Activated CD4-positive, alpha-beta T cell treated with anti-CD3 and anti-CD28 coated beads, Interleukin-2, Interleukin-6, amounts not matched to agents 100 ng/mL and 50 ng/mL, durations not matched to agents 16 hours and 8 hours (primary cell): ENCODE data around the gene STAM2.
"Not testable (repeated sequence)": the region's sequence is repeated elsewhere in the genome, so short reads cannot be mapped to it uniquely, and the experiment has no call there.

Experiments
- DNase-seq: peaks from one replicate; pipeline ENCODE4 v3.0.0-alpha.2; 2020

STAM2 gene

DNA sequence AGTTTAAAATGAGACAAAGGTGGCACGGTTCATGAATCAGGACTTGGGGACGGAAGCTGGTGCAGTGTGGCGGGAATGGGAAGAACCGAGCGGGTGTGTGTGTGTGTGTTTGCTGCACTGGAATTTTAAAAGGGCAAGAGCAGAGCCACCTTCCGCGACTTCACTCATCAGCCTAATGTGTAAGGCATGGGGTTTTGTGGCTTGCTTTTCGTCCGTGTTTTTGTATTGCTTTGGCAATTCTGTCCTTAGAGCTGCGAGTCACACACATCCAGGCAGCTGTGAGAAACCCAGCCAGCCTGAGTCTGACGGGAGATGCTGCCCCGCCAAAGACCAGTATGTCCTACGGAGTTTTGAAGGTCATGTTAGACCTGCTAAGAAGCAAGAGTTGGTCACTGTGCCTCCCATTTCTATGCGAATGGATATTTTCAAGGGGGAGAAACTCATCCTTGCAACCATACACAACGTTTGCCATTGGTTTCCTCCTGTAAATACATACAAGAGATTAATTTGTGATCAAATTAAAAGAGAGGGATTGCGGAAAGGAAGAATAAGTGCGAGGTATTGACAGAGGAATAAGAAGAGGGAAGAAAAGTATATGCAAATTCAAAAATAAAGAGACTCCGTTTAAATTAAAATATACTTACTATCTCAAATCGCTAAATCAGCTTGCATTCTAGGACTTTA, 76.1 kb downstream of the STAM2 start:
- DNase-seq, result no peak

DNA sequence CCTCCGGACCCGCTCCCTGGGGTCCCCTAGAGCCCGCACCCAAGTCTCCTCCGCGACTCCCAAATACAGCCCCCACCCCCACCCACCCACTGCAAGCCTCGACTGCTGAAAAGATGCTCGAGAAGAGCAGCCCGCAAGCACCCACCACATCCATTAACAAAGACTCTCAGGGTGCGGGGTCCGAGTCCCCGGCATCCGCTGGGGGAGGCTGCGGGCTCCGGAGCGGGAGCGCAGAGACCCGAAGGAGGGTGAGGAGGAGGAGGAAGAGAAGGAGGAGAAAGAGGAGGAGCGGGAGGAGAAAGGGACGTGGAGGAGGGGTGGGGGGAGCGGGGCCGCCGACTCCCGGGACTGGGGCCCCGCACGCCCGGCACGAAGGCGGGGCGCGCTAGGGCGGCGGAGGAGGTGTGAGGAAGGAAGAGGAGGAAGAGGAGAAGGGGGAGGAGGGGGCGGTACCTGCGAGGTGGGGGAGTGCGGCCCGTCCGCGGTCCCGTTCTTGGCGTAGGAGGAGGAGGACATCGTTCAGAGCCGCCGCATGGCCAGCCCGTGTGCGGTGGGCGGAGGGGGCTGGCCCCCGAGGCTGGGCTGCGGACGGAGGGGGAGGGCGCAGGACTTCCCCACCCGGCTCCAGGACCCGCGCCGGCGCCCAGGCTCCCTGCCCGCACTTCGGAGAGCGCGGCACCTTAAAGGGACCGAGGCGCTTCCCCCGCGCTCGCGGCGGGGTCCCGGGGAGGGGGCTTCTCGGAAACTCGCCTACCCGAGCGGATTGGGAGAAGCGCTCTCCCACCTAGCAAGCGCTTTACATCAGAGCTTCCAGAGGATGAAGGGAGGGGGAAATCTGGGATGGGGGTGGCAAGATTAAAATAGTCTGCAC, 76.8 kb downstream of the STAM2 start, which contains the start of gene CACNB4:
Gene CACNB4 (minus strand): TSS at position 549 of the 871 bp plus-strand sequence.
- no peak for DNase-seq

DNA sequence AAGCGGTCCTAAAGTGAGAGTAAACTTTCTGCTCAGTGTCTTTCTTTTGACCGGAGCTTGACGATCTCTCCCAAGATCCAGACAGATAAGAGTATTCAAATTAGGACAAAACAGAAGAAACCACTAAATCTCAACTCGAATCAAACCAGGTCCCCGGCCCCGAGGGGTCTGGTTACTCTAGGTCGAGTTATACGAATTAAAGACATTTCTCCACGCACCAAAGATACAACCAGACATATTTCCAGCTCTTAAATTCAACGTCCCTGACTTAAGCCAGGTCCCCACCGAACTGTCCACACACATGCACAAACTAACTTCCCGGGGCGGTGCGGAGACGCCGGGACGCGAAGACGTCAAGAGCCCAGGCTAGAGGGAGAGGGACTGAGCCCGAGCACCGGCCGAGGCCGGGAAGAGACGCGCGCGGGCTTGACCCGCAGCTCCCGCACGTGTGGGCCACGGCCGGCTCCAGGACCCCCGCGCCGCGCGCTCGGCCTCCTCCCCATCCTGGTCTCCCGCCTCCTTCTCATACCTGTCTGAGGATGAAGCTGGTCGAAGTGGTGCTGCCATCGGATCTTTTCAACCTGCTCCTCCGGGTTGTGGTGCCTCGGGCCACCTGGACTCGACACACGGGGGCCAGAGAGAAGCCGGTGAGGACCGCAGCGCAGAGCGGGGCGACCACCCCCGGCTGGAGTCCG, 77.6 kb downstream of the STAM2 start:
- no peak for DNase-seq

DNA sequence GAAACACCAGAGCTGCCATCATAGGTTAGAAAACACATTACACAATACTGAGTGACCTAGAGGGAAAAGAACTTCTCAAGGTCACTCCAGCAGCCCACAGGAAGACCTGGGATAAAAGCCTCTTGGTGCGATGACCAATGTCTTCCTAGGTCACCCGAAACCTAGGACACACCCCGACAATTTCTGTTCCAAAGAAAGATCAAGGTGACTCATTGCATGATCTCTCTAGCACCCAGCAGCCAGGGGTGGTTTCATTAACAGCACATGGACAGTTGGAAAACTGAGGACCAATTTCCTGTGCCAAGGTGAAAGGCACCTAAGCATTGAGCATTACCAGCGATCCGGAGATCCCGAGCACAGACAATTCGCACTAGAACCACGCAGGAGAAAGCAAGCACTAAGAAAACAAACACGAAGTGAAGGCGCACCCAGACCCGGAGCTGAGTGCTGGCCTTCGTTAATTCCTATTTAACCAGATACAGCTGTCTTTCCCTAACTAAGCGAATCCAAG, 78.2 kb downstream of the STAM2 start:
- no peak for DNase-seq

DNA sequence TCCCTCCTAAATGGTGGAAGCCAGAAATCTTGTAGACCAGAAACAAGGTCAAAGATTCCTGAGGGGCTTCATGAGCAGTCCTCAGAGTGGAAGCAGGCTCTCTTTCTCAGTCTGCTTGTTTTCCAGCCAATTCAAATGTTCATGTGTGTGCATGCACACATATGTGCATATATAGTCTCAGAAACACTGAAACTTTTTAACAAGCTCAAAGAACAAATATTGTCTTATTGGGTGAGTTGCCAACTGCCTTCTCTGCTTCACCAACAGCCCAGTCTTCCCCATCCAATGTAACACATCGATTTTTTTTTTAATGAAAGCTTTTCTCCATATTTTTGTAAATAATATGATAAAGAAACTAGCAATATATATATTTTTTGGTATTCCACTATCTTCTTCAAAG, 80.4 kb downstream of the STAM2 start:
- DNase-seq, result no peak

DNA sequence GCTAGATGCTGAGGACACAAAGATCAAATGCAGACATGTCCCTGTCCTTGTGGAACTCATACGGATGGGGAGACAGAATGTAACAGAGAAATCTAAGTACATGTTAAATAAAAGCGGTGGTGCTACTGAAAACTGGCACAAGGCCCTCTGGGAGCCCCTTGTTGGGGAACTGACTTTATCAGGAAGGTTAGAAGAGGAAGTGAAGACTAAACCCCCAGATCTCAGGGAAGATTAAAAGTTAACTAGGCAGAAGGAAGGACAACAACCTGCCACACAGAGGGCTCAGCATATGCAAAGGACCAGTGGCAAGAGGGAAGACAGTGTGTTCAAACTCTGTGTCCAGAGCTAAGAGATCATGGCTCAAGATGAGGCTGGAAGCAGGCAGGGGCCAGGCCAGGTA, 81.5 kb downstream of the STAM2 start:
- no peak for DNase-seq

DNA sequence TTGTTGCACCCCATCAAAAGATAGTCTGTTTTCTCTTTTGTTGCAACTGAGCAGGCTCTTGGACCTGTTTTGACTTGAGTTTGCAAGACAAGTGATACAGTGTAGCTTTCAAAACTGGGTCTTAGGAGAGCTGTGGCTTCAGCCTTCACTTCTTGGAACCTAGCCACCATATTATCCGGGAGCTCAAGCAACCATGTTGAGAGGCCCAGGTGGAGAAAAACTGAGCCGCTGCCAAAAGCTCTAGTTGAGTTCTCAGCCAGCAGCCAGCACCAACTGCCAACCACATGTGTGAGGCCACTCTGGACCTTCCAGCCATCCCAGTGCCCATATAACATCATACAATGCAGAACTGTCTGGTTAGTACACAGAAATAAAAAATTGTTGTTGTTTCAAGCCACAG, 82.1 kb downstream of the STAM2 start:
- no peak for DNase-seq

DNA sequence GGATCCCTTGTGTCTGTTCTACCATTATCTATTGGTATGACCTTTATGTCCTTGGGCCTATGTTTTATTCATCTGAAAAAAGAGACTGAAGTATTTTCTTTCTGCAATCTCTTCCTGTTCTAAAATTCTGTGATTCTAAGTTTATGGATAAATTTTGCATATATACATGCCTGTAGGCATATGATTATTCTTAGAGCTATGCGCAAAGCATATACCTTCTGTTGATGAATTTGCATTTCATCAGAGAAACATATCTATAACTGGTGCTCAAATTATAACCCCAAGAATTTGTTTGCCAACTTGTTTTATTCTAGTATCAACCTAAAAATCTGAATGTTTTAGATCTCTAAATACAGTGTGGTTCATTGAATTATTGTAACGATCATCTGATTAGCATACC, 83.5 kb downstream of the STAM2 start:
- no peak for DNase-seq

DNA sequence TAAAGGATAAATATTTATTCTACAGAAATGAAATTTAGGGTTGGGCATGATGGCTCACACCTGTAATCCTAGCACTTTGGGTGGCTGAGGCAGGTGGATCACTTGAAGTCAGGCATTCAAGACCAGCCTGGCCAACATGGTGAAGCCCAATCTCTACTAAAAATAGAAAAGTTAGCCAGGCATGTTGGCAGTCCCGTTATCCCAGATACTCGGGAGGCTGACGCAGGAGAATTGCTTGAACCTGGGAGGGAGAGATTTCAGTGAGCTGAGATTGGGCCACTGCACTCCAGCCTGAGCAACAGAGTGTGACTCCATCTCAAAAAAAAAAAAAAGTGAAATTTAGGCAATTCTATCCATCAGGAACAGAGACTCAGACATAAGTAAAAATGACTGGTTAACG, 84.8 kb downstream of the STAM2 start:
- not testable (repeated sequence) for DNase-seq

DNA sequence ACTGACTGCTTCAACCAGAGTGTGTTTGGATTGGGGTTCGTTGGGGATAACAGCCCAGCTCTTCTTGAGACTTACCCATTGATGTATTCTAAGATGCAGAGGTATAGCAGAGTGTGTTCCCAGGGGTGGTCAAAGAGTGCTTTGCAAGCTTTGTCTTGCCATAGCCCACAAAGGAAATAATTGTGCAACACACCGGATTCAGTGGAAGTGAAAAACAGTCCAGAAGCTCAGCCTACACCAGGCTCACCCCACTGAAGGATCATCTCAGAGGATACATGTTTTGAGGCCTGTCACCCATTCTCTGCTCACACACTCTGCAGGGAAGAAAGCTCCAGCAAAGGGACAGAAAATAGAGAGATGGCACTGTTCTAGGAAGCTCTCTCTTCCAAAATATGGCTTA, 86.3 kb downstream of the STAM2 start:
- no peak for DNase-seq

DNA sequence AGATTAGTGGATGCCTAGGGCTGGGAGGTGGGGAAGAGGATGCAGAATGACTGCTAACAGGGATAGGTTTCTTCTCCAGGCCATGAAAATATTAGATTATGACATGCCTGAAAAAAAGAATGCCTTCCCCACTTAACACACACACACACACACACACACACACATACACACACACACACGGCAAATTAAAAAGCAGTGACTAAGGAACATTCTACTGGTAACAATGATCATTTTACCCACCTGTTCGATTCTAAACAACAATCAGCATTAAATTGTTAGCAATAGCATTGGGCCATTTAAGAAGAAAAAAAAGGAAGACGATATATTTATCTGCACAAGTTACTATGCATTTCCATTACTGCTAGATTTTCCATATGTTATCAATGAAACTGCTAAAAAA, 87.6 kb downstream of the STAM2 start:
- DNase-seq, result no peak

DNA sequence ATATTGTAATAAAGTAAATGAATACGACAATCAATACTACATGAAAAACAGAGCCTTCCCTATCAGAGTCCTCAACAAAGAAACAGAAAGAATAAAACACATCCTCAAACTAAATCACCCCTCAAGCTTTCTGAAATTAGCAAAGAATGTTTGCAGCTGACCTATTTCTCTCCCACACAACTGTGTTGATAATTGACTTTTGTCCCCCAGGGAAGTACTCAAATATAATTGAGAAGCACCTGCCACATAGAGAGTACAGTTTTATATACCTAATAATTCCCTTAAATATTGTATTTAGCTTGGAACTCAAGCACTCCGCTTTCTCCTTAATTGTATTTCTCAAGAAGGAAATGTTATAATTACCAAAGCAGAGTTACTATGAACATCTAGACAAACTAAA, 89.3 kb downstream of the STAM2 start:
- no peak for DNase-seq

DNA sequence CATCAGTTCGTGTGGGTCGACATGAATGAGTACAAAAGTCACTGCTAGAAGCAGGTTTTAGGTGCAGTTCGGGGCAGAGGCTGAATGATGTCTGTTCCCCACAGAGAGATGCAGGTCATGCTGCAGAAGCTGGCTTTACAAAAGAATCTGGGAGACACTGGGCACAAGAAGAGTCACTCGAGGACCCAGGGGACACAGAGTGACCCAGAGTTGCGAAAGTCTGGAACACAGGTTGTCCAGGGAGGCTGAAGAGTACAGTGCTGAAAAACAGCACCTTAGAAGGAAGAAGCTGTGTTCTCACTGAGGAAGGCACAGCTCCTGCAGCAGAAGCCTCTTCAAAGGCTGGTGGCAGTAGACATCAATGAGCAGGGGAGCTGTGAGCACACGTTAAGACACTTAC, 91.5 kb downstream of the STAM2 start:
- no peak for DNase-seq

DNA sequence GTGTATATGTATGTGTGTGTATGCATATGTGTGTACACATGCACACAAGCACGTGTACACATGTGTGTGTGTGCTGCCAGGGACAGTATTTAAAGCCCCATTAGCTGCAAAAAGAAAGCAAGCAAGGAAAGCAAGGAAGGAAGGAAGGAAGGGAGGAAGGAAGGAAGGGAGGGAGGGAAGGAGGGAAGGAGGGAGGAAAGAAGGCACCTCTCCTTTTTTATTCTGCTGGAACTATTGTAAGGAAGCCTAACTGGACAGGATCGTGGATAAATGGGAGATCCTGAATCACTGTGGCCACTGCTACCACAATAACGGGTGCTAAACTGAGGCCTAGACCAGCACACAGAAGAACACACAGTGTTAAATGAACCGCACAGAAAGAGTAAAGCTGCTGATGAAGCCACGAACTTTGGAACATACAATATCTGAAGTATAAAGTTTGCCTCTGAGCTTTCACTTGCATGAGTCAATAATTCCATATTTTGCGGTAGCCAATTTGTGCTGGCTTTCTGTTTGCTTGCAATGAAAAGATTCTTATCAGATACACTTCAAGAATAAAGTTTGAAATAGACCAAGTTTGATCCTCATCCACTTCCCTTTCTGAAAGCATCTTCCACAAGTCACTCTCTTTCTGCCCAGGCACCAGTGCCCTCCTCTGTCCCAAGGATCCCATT, 92.2 kb downstream of the STAM2 start:
- no peak for DNase-seq

DNA sequence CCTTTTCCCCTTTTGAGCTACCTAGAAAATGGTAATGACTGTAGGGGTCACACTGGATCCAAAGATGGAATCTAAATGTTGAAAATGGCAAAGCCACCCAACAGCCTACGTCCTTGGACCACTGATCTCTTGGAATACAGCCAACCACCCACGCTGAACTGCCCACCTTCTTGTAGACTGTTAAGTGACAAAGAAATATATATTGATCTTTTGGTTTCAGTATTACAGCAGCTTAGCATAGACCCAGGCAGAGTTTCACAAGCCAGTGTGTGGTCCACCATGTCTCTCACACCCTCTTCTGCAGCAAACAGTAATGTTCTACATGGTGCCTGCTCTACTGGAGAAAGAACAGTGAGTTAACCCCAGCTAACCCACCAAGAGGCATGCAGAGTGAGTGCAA, 96.9 kb downstream of the STAM2 start:
- no peak for DNase-seq

DNA sequence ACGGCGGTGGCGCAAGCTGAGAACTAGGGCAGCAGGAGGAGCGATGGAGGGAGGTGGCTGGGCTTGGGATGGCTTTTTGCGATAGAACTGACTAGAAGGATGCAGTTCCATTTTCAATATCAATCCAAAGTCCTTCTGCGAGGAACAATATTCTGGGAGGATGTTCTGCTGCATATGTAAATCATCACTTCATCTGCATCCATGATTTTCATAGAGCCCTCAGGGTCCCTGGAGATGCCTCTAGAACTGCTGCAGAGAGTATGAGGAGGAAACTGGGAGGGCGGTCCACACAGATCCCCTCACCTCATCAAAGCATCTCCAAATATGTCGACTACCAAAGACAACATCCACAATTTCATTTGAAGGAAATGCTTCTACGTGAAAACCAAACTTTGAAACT, 97.5 kb downstream of the STAM2 start:
- DNase-seq, result no peak

DNA sequence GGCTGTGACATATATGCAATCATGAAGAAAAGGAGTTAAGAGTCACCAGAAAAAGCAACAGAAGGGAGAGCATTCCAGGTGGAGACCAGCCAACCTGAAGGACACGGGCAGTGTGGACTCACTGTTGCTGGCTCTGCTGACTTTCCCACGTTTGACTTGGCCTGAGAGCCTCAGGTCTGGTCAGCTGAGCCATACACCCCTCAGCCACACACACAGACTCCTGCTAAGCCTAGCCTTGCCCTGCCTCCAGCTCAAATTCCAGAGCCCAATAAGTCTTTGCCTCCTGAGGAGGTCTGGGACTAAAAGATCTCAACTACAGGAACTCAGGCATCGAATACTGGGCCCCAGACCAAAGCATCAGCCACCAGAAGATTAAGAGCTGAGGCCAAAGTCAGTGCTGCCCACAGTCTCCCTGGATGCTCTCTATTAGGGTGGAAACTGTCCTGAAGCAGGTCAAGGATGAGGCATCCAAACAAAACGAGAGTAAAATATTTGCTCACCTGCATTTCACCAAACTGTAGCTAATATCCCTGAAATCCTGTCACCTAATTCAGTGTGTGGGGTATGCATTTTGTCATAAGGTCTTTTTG, 100.0 kb downstream of the STAM2 start:
- DNase-seq, result no peak

DNA sequence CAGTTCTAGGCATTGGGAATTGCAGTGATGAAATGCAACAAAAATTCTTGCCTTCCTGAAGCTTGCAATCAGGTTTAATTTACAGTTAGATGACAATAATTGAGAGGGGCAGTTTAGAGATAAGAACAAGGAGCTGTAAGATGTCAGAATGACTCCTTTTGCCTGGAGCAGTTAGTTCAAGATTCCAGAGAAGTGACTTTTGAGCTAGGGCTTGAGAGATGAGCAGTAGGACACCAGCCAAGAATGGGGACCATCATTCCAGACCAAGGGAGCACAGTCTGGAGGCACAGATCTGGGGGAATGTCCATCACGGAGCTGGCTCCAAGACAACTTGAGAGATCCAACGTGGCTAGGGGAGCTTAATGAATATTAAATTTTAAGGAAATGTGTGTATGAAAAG, 103.6 kb downstream of the STAM2 start:
- DNase-seq, result no peak

DNA sequence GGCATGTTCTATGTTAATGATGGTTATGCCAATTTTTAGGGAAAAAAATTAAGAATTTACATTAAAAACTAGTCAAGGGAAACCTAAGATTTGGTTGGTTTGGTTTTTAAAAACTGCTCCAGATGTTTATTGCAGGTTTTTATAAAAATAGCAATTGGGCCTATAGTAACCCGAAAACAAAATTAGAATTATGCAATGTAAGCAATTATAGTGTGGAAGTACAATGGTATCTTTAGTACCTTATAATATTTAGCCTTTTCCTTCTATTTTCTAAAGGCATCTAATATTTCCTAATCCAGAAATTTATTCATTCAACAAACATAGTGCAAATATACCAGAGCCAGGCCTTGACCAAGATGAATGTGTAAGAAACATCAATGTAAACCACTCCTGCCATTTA, 104.0 kb downstream of the STAM2 start:
- no peak for DNase-seq

DNA sequence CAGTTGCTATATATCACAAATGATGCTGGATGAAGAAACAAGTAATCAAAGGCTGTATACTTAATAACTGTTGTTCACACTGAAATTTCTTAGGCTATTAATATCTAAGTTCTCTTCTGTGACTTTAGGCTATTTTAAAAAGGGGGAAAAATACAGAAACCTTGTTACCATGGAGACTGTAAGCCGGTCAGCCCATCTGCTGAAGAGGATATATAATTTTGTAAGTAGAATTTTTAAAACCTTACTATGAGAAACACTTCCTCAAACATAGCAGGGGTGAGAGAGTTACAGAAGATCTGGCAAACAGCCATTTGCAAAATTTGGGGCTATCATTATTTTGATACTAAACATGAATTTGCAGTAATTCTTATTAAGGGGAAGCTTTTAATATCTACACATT, 104.5 kb downstream of the STAM2 start:
- DNase-seq, result no peak

DNA sequence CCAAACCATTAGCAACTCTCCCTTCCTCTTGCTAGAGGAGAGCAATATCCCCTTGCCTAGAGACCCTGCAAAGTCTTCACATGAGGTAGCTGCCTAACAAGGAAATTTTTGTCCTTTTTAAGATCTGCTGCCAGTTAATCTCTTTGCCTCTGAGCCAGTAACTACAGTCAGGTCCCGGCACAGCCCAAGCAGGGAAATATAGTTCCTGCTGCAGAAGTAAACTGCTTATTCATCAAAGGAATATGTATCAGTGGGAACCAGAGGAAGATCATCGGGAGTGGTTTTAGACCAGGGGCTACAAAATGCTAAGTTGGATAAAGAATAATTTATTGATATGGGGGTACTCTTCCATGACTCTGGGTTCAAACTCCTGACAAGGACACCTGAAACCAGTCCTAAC, 107.3 kb downstream of the STAM2 start:
- no peak for DNase-seq

DNA sequence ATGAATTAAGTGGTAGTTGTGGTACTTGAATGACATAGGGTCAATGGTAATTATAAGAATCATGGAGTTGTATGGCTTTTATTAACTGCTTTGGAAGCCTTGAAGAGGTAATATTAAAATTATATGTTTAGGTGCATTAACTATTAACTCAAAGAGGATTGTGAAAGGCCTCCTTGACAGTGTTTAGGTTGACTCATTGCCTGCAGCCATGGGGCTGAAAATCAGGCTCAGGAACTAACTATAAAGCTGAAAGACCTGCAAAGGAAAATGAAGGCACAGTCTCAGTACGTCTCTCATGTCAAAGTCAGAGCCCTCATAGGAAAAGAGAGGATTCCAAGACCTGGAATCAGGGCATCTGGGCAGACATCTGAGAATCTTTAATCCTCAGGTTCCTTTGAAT, 107.7 kb downstream of the STAM2 start:
- no peak for DNase-seq
